Measurements from ENCODE around the gene DIAPH2. TPM values are rescaled to one million over a fixed set of nuclear protein-coding genes. Genes with fewer than 3 reads are reported as not detected.

Gene DIAPH2
- total RNA-seq, 4 donors from 2014 or later: 12.1 to 41.6 (median 29.1) TPM

- no peak overlapping the region for H3K27ac ChIP-seq
- DNase-seq (no peak), ATAC-seq (no peak)
- H3K27me3 ChIP-seq: no peaks in the 10 kb centered on the region
- TF ChIP-seq, protein P1, sequence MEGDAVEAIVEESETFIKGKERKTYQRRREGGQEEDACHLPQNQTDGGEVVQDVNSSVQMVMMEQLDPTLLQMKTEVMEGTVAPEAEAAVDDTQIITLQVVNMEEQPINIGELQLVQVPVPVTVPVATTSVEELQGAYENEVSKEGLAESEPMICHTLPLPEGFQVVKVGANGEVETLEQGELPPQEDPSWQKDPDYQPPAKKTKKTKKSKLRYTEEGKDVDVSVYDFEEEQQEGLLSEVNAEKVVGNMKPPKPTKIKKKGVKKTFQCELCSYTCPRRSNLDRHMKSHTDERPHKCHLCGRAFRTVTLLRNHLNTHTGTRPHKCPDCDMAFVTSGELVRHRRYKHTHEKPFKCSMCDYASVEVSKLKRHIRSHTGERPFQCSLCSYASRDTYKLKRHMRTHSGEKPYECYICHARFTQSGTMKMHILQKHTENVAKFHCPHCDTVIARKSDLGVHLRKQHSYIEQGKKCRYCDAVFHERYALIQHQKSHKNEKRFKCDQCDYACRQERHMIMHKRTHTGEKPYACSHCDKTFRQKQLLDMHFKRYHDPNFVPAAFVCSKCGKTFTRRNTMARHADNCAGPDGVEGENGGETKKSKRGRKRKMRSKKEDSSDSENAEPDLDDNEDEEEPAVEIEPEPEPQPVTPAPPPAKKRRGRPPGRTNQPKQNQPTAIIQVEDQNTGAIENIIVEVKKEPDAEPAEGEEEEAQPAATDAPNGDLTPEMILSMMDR (IDR thresholded peaks at IDR 0.05 in 4 of 5, conservative IDR thresholded peaks at IDR 0.05 in 1 of 5): no peak
- TF ChIP-seq POLR2A (IDR thresholded peaks at IDR 0.05): no peak
- in situ Hi-C loops (cut with MboI; ENCODE audit: low sequenced_read_pairs in 4 of 4): no loop called here
- peaks cover 0 to 4% of the 10 kb centered on the region in 2 donors for H3K4me1 ChIP-seq
- intact Hi-C loops (cut with DNase I; ENCODE audit: low total_unique reads): no loop called here
- H3K36me3 ChIP-seq: no peaks in the 10 kb centered on the region
- H3K4me3 ChIP-seq: no peak overlapping the region
- no peaks in the 10 kb centered on the region for H3K9me3 ChIP-seq
These were observed 441.4 kb downstream of the DIAPH2 start for GRCh38 chrX:97126020-97126419.

DNA sequence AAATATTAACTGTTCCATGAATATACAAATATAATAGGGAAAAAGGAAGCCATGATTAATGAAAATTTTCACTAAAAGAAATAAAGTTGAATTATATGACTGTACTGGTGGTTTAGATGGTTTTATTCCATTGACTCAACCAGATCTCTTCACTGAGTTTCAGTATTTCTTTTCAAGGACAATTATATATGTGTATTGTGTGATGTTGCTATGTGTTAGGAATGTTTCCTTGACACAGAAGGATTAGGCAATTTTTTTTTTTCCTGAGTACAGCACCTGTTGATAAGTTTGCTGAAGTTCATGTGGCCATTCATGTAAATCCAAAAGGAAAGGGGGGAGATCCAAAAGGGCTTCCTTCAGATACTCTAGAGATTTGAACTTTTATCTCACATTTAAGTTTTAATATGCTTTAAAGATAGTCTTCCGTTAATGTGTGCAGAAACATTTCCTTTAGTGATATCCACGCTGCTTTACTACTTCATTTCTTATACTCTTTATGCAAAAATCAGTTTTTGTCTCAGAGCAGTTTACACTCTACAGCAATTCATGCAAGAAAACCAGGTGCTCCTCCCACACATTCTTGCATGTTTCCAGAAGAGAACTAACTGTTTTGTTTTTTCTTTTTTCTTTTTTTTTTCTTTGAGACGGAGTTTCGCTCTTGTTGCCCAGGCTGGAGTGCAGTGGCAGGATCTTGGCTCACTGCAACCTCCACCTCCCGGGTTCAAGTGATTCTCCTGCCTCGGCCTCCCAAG is 448.2 kb downstream of the DIAPH2 start:
- H3K36me3 ChIP-seq: no peaks in the 10 kb centered on the region
- in situ Hi-C loops (cut with MboI; ENCODE audit: low sequenced_read_pairs in 4 of 4) (no loop called here), intact Hi-C loops (cut with DNase I; ENCODE audit: low total_unique reads) (no loop called here)
- no peak for DNase-seq
- no peak for ATAC-seq
- H3K27me3 ChIP-seq: no peaks in the 10 kb centered on the region
- no peak overlapping the region for H3K27ac ChIP-seq
- no peaks in the 10 kb centered on the region for H3K4me1 ChIP-seq
- H3K9me3 ChIP-seq: no peaks in the 10 kb centered on the region
- H3K4me3 ChIP-seq: no peak overlapping the region
- no peak for TF ChIP-seq POLR2A (IDR thresholded peaks at IDR 0.05)
- TF ChIP-seq, protein P1 (IDR thresholded peaks at IDR 0.05 in 4 of 5, conservative IDR thresholded peaks at IDR 0.05 in 1 of 5): no peak

DNA sequence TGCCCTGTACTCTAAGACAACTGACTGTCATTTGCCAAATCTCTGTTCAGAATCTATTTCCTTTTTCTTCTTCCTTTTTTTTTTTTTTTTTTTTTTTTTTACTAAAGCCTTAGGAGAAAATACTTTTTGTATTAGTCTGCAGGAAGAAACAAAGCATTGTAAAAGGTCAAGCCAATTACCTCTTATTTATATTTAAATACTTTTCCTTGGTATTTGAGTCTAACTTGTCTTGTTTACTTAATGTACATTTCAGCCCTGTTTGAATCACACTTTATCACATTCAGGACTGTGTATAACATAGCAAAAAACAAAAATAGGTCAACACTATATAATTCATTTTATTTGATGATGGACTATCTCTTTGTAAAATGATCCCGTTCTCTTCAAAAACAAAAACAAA is 461.3 kb downstream of the DIAPH2 start:
- no peak for TF ChIP-seq POLR2A (IDR thresholded peaks at IDR 0.05)
- TF ChIP-seq, protein P1 (IDR thresholded peaks at IDR 0.05 in 4 of 5, conservative IDR thresholded peaks at IDR 0.05 in 1 of 5): no peak
- intact Hi-C loops (cut with DNase I; ENCODE audit: low total_unique reads) (no loop called here), in situ Hi-C loops (cut with MboI; ENCODE audit: low sequenced_read_pairs in 4 of 4) (no loop called here)
- no peaks in the 10 kb centered on the region for H3K27me3 ChIP-seq
- no peak overlapping the region for H3K4me3 ChIP-seq
- H3K27ac ChIP-seq: no peak overlapping the region
- no peak for DNase-seq
- ATAC-seq: no peak
- H3K4me1 ChIP-seq: no peaks in the 10 kb centered on the region
- no peaks in the 10 kb centered on the region for H3K9me3 ChIP-seq
- no peaks in the 10 kb centered on the region for H3K36me3 ChIP-seq

DNA sequence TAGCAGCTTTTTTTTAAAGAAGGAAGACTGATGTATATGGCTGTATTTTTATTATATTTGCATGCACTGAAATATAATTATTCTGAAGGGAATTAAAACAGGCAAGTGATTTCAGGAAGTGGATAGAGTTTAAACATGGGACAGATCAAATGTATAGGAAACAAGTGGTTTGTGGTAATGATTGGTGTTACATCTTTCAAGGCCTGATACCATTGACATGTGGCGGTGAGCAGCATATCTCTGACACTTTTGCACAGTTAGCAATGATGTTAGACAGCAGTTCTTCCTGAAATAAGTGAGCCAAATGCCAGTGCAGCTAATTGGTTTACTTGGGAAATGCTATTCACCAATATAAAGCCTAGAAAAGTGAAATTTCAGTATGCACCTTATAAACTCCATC is 471.2 kb downstream of the DIAPH2 start:
- in situ Hi-C loops (cut with MboI; ENCODE audit: low sequenced_read_pairs in 4 of 4): no loop called here
- ATAC-seq (no peak), DNase-seq (no peak)
- intact Hi-C loops (cut with DNase I; ENCODE audit: low total_unique reads): no loop called here
- H3K36me3 ChIP-seq: no peaks in the 10 kb centered on the region
- no peak overlapping the region for H3K4me3 ChIP-seq
- TF ChIP-seq, protein P1 (IDR thresholded peaks at IDR 0.05 in 4 of 5, conservative IDR thresholded peaks at IDR 0.05 in 1 of 5): no peak
- no peak for TF ChIP-seq POLR2A (IDR thresholded peaks at IDR 0.05)
- H3K9me3 ChIP-seq: no peaks in the 10 kb centered on the region
- H3K4me1 ChIP-seq: no peaks in the 10 kb centered on the region
- no peak overlapping the region for H3K27ac ChIP-seq
- no peaks in the 10 kb centered on the region for H3K27me3 ChIP-seq

GRCh38 chrX:97158269-97158668 is 473.6 kb downstream of the DIAPH2 start:
- H3K9me3 ChIP-seq: no peaks in the 10 kb centered on the region
- TF ChIP-seq POLR2A (IDR thresholded peaks at IDR 0.05): no peak
- TF ChIP-seq, protein P1 (IDR thresholded peaks at IDR 0.05 in 4 of 5, conservative IDR thresholded peaks at IDR 0.05 in 1 of 5): no peak
- no peaks in the 10 kb centered on the region for H3K36me3 ChIP-seq
- intact Hi-C loops (cut with DNase I; ENCODE audit: low total_unique reads): no loop called here
- in situ Hi-C loops (cut with MboI; ENCODE audit: low sequenced_read_pairs in 4 of 4): no loop called here
- ATAC-seq (no peak), DNase-seq (no peak)
- no peak overlapping the region for H3K4me3 ChIP-seq
- H3K4me1 ChIP-seq: no peaks in the 10 kb centered on the region
- H3K27ac ChIP-seq: no peak overlapping the region
- no peaks in the 10 kb centered on the region for H3K27me3 ChIP-seq
